HG03108 (cell line): Measurements from ENCODE around the gene SPDYE17.
"Not testable (repeated sequence)": the region's sequence is repeated elsewhere in the genome, so short reads cannot be mapped to it uniquely, and the experiment has no call there.

Experiments
- ATAC-seq: cut with Tn5 transposase; IDR thresholded peaks from one replicate; pipeline ENCODE4 v1.9.1; 2021; ENCODE audit warnings: moderate library complexity; ENCODE audit not compliant: unreplicated experiment

The SPDYE17 gene

GRCh38 chr7:76974793-76975579 is 57.2 kb downstream of the SPDYE17 start:
- ATAC-seq, result not testable (repeated sequence)

GRCh38 chr7:76974336-76974735 is 57.8 kb downstream of the SPDYE17 start:
- ATAC-seq, result not testable (repeated sequence)

DNA sequence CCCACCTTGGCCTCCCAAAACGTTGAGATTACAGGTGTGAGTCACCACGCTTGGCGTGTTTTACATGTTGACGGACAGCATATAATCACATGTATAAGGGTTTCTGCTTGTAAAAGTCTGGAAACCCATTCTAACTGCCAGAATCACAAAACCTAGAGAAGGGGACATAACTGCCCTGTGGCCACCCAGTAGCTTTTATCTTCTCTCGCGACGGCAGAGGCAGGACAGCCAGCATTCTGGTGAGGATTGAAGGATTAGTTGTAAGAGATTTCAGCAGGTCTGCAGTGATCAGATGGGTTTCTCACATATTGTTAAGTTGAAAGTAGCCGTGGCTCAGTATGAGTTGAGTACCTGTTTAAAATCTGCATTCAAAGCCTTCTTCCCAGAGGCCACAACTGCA is 59.8 kb downstream of the SPDYE17 start:
- not testable (repeated sequence) for ATAC-seq
